Peyer's patch (tissue), 4 donors: ENCODE measurements around the gene DIP2B. TPM values are rescaled to one million over a fixed set of nuclear protein-coding genes. Genes with fewer than 3 reads are reported as not detected.
A peak's percentile ranks its signal among the peaks of the same experiment; 100 is the strongest.

Experiments used
- DNase-seq, 3 donors: peaks; one replicate each; pipeline ENCODE4 v3.0.0-alpha.2; 2017 to 2019
- H3K27ac ChIP-seq, 4 donors: fragments of 200-600 bp; sonication (generic); one replicate each; pipeline ENCODE4 v1.5.1; 2016 to 2019
- H3K27me3 ChIP-seq, 2 donors: fragments of 200-600 bp; sonication (generic); one replicate each; pipeline ENCODE4 v1.5.1; 2019
- H3K36me3 ChIP-seq, 3 donors: fragments of 200-600 bp; sonication (generic); one replicate each; pipeline ENCODE4 v1.5.1; 2016 to 2019
- H3K4me1 ChIP-seq, 4 donors: fragments of 200-600 bp; sonication (generic); one replicate each; pipeline ENCODE4 v1.5.1; 2016 to 2019
- H3K4me3 ChIP-seq, 4 donors: fragments of 200-600 bp; sonication (generic); 1 replicate in 3 of 4; 2 replicates in 1 of 4; pipeline ENCODE4 v1.5.1; 2016 to 2019; ENCODE audit warnings: mild to moderate bottlenecking in 1 of 4
- H3K9me3 ChIP-seq, 4 donors: fragments of 200-600 bp; sonication (generic); one replicate each; pipeline ENCODE4 v1.5.1; 2016 to 2019; ENCODE audit warnings: mild to moderate bottlenecking in 1 of 4
- POLR2A ChIP-seq, 2 donors: fragments of 450-650 bp; IDR thresholded peaks; one replicate each; pipeline ENCODE4 v1.5.1; 2017; ENCODE audit warnings: antibody characterized with exemption in 2 of 2, mild to moderate bottlenecking in 2 of 2, moderate library complexity in 2 of 2
- total RNA-seq, 4 donors: library from RNA; depleted of rRNA; stranded (reverse); fragments of >200 nt; gene quantifications; one replicate each; pipeline ENCODE4 v1.1.0, GENCODE V29; 2016
- TF ChIP-seq, protein P1 (sequence below), 6 experiments: fragments of 450-650 bp in 4 of 6; fragments of 200-600 bp in 2 of 6; sonication (generic) in 1 of 6; IDR thresholded peaks; one replicate each; pipeline ENCODE4 v1.5.1; 2017 to 2019; ENCODE audit warnings: antibody characterized with exemption in 6 of 6, mild to moderate bottlenecking in 3 of 6, moderate library complexity in 1 of 6

Gene DIP2B
- total RNA-seq, 4 donors from 2014 or later, result 28.0 to 73.4 (median 42.5) TPM

DNA sequence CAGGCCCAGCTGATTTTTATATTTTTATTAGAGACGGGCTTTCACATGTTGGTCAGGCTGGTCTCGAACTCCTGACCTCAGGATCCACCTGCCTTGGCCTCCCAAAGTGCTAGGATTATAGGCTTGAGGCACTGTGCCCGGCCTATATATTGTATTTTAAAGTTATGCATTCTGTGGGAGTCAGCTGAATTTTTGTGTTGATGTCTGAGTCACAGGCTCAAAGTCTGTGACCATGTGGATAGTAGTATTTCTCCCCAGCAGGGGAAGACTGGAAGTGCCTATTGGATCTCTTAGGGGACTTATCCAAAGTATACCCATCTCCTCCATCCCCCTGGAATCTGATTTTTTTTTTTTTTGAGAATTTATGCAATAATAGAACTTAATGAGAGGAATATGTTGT is 215.3 kb downstream of the DIP2B start:
- no peaks in the 10 kb centered on the region for H3K9me3 ChIP-seq
- peaks cover 0 to 79% (median 0%) of the 10 kb centered on the region in 3 donors for H3K36me3 ChIP-seq
- H3K27me3 ChIP-seq, result no peaks in the 10 kb centered on the region
- H3K27ac ChIP-seq, result no peak overlapping the region
- TF ChIP-seq, protein P1, sequence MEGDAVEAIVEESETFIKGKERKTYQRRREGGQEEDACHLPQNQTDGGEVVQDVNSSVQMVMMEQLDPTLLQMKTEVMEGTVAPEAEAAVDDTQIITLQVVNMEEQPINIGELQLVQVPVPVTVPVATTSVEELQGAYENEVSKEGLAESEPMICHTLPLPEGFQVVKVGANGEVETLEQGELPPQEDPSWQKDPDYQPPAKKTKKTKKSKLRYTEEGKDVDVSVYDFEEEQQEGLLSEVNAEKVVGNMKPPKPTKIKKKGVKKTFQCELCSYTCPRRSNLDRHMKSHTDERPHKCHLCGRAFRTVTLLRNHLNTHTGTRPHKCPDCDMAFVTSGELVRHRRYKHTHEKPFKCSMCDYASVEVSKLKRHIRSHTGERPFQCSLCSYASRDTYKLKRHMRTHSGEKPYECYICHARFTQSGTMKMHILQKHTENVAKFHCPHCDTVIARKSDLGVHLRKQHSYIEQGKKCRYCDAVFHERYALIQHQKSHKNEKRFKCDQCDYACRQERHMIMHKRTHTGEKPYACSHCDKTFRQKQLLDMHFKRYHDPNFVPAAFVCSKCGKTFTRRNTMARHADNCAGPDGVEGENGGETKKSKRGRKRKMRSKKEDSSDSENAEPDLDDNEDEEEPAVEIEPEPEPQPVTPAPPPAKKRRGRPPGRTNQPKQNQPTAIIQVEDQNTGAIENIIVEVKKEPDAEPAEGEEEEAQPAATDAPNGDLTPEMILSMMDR (IDR thresholded peaks at IDR 0.05), result peak in 2 of 6 experiments; percentile 10 to 17
- no peak for TF ChIP-seq POLR2A (IDR thresholded peaks at IDR 0.05)
- no peaks in the 10 kb centered on the region for H3K4me1 ChIP-seq
- peak in 1 of 3 donors; percentile 50 for DNase-seq
- no peak overlapping the region for H3K4me3 ChIP-seq

DNA sequence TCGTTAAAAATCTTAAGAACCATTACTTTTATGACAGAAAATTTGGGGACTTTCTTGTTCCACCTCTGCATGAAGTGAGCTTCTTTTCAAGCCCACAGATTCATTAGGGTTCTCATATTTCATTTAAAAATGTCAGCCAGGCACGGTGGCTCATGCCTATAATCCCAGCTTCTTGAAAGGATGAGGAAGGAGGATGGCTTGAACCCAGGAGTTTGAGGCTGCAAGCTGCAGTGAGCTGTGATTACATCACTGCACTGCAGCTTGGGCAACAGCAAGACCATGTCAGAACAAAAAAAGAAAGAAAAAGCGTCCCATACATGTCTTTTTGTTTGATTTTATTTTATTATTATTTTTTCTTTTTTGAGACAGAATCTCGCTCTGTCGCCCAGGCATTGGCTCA is 215.7 kb downstream of the DIP2B start:
- H3K36me3 ChIP-seq, result peaks cover 0 to 77% (median 0%) of the 10 kb centered on the region in 3 donors
- no peak overlapping the region for H3K4me3 ChIP-seq
- H3K4me1 ChIP-seq, result no peaks in the 10 kb centered on the region
- H3K27me3 ChIP-seq, result no peaks in the 10 kb centered on the region
- TF ChIP-seq, protein P1 (IDR thresholded peaks at IDR 0.05), result no peak
- TF ChIP-seq POLR2A (IDR thresholded peaks at IDR 0.05), result no peak
- no peak for DNase-seq
- H3K27ac ChIP-seq, result no peak overlapping the region
- H3K9me3 ChIP-seq, result no peaks in the 10 kb centered on the region

GRCh38 chr12:50723865-50724264 is 219.1 kb downstream of the DIP2B start:
- no peak for DNase-seq
- Histone ChIP-seq H3K9me3 (no peaks in the 10 kb centered on the region), H3K4me3 (no peak overlapping the region), H3K27me3 (no peaks in the 10 kb centered on the region), H3K27ac (no peak overlapping the region), H3K36me3 (peaks cover 0 to 87% (median 0%) of the 10 kb centered on the region in 3 donors), H3K4me1 (no peaks in the 10 kb centered on the region)
- TF ChIP-seq POLR2A (IDR thresholded peaks at IDR 0.05), result no peak
- TF ChIP-seq, protein P1 (IDR thresholded peaks at IDR 0.05), result no peak

- DNase-seq, result no peak
- Histone ChIP-seq H3K27me3 (no peaks in the 10 kb centered on the region), H3K4me3 (no peak overlapping the region), H3K36me3 (peaks cover 0 to 93% (median 0%) of the 10 kb centered on the region in 3 donors), H3K9me3 (no peaks in the 10 kb centered on the region), H3K27ac (no peak overlapping the region), H3K4me1 (no peaks in the 10 kb centered on the region)
- TF ChIP-seq, protein P1 (IDR thresholded peaks at IDR 0.05), result no peak
- no peak for TF ChIP-seq POLR2A (IDR thresholded peaks at IDR 0.05)
These were observed 220.5 kb downstream of the DIP2B start for GRCh38 chr12:50725011-50725942.

DNA sequence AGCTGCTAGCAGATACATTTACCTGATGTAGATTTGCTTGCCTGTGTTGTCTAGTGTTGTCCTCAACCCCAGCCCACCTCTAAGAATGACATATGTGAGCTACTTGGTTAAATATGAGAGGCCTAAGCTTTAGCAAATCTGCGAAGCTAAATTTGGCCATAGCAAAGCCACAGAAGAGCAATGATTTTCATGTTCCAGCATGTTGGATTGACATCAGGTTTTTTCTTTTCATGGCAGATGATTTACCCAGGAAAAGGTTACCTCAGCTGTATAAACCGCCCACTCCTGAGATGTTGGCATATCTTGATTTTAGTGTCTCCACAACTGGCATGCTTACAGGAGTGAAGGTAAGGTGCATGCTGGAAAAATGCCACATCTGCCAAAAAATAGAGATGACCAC is 222.7 kb downstream of the DIP2B start:
- Histone ChIP-seq H3K4me3 (no peak overlapping the region), H3K9me3 (no peaks in the 10 kb centered on the region), H3K36me3 (peaks cover 0 to 91% (median 0%) of the 10 kb centered on the region in 3 donors), H3K27ac (no peak overlapping the region), H3K27me3 (no peaks in the 10 kb centered on the region), H3K4me1 (no peaks in the 10 kb centered on the region)
- no peak for DNase-seq
- TF ChIP-seq POLR2A (IDR thresholded peaks at IDR 0.05), result no peak

DNA sequence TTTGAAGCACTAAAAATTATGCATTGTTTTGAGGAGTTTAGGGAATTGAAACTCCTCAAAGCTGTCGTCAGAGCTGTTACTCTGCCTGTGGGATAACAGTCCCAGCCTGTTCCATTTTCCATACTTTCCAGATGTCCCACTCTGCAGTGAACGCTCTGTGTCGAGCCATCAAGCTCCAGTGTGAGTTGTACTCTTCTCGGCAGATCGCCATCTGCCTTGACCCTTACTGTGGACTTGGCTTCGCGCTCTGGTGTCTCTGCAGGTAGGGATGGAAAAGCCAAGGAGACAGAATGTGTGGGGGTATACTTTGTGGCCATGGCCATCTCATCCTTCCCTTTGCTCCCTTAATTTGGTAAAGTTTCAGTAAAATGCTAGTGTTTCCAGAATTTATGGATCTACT is 223.6 kb downstream of the DIP2B start:
- no peaks in the 10 kb centered on the region for H3K9me3 ChIP-seq
- DNase-seq, result no peak
- H3K4me3 ChIP-seq, result no peak overlapping the region
- H3K27me3 ChIP-seq, result no peaks in the 10 kb centered on the region
- no peak overlapping the region for H3K27ac ChIP-seq
- H3K4me1 ChIP-seq, result no peaks in the 10 kb centered on the region
- H3K36me3 ChIP-seq, result peaks cover 0 to 91% (median 0%) of the 10 kb centered on the region in 3 donors
- TF ChIP-seq, protein P1 (IDR thresholded peaks at IDR 0.05), result no peak
- no peak for TF ChIP-seq POLR2A (IDR thresholded peaks at IDR 0.05)
